Kidney capillary endothelial cell (primary cell): ENCODE results near the gene SPHK1.
"Not testable (repeated sequence)": the region's sequence is repeated elsewhere in the genome, so short reads cannot be mapped to it uniquely, and the experiment has no call there.

Source experiments
- DNase-seq: peaks from one replicate; pipeline ENCODE4 v3.0.0-alpha.2; 2018; ENCODE audit warnings: low spot score

SPHK1 gene

GRCh38 chr17:76384222-76384986, at the start of gene SPHK1:
Gene SPHK1, plus strand, starts transcription at chr17:76384609. Its CDS starts 1,036 bp downstream, at chr17:76385645.
- peak; percentile 79 for DNase-seq

GRCh38 chr17:76335716-76336381, 48.6 kb upstream of the SPHK1 start:
- no peak for DNase-seq

GRCh38 chr17:76336756-76337412, 47.5 kb upstream of the SPHK1 start:
- no peak for DNase-seq

GRCh38 chr17:76337413-76337777, 47.0 kb upstream of the SPHK1 start:
- no peak for DNase-seq

- no peak for DNase-seq
Measured at GRCh38 chr17:76341301-76341700, 43.1 kb upstream of the SPHK1 start.

GRCh38 chr17:76343106-76343505, 41.3 kb upstream of the SPHK1 start:
- DNase-seq, result no peak

- no peak for DNase-seq
Measured at GRCh38 chr17:76345377-76345974, 38.9 kb upstream of the SPHK1 start.

GRCh38 chr17:76346936-76347335, 37.5 kb upstream of the SPHK1 start:
- DNase-seq, result not testable (repeated sequence)

GRCh38 chr17:76350463-76350862, 33.9 kb upstream of the SPHK1 start:
- no peak for DNase-seq

GRCh38 chr17:76351526-76352071, 32.8 kb upstream of the SPHK1 start:
- no peak for DNase-seq

GRCh38 chr17:76353004-76353598, 31.3 kb upstream of the SPHK1 start:
- no peak for DNase-seq

GRCh38 chr17:76353599-76354316, 30.7 kb upstream of the SPHK1 start, which contains the start of gene PRPSAP1:
Gene PRPSAP1, minus strand, starts transcription at chr17:76353916. Its CDS starts 213 bp downstream, at chr17:76353703.
- peak; percentile 91 for DNase-seq

GRCh38 chr17:76354317-76354729, 30.1 kb upstream of the SPHK1 start:
- DNase-seq, result no peak

- no peak for DNase-seq
Measured at GRCh38 chr17:76354747-76355310, 29.6 kb upstream of the SPHK1 start.

- DNase-seq, result no peak
Measured at GRCh38 chr17:76356803-76357456, 27.5 kb upstream of the SPHK1 start.

- no peak for DNase-seq
Measured at GRCh38 chr17:76357597-76358158, 26.7 kb upstream of the SPHK1 start.

- no peak for DNase-seq
Measured at GRCh38 chr17:76359375-76359774, 25.0 kb upstream of the SPHK1 start.

- DNase-seq, result not testable (repeated sequence)
Measured at GRCh38 chr17:76359776-76360175, 24.6 kb upstream of the SPHK1 start.

GRCh38 chr17:76360461-76360860, 23.9 kb upstream of the SPHK1 start:
- no peak for DNase-seq
